H9 (cell line): ENCODE results near the gene TTBK1. TPM values are rescaled to one million over a fixed set of nuclear protein-coding genes. Genes with fewer than 3 reads are reported as not detected.
A peak's percentile ranks its signal among the peaks of the same experiment; 100 is the strongest.

ENCODE experiments used
- DNase-seq: peaks from one replicate; pipeline ENCODE4 v3.0.0-alpha.2; 2017
- H2AFZ ChIP-seq: one replicate; pipeline ENCODE4 v1.6.1; 2013; ENCODE audit warnings: mild to moderate bottlenecking, low read length, control low read depth, moderate library complexity
- H2AK5ac ChIP-seq: 2 replicates; pipeline ENCODE4 v1.6.1; 2013; ENCODE audit warnings: low read length, control low read depth, mixed read lengths; ENCODE audit not compliant: insufficient read length
- H2BK120ac ChIP-seq: one replicate; pipeline ENCODE4 v1.6.1; 2013; ENCODE audit warnings: low read depth, mild to moderate bottlenecking, low read length, control low read depth, inconsistent platforms; ENCODE audit not compliant: poor library complexity, severe bottlenecking
- H2BK12ac ChIP-seq: 2 replicates; pipeline ENCODE4 v1.6.1; 2013; ENCODE audit warnings: low read length, control low read depth, mixed read lengths, low read depth; ENCODE audit not compliant: insufficient read length
- H2BK15ac ChIP-seq: 2 replicates; pipeline ENCODE4 v1.6.1; 2013; ENCODE audit warnings: low read depth, low read length, control low read depth
- H2BK20ac ChIP-seq: one replicate; pipeline ENCODE4 v1.6.1; 2013; ENCODE audit warnings: low read depth, mild to moderate bottlenecking, low read length, control low read depth, inconsistent platforms; ENCODE audit not compliant: poor library complexity, severe bottlenecking
- H2BK5ac ChIP-seq: 2 replicates; pipeline ENCODE4 v1.6.1; 2013; ENCODE audit warnings: low read length, control low read depth, mixed read lengths; ENCODE audit not compliant: insufficient read length
- H3K14ac ChIP-seq: 2 replicates; pipeline ENCODE4 v1.6.1; 2013; ENCODE audit warnings: low read length, control low read depth; ENCODE audit not compliant: insufficient read depth
- H3K18ac ChIP-seq: 2 replicates; pipeline ENCODE4 v1.6.1; 2013; ENCODE audit warnings: low read depth, mild to moderate bottlenecking, mixed read lengths, low read length, control low read depth; ENCODE audit not compliant: insufficient read length
- H3K23ac ChIP-seq: 2 replicates; pipeline ENCODE4 v1.6.1; 2013; ENCODE audit warnings: low read length, control low read depth, mixed read lengths, low read depth; ENCODE audit not compliant: insufficient read length
- H3K23me2 ChIP-seq: 2 replicates; pipeline ENCODE4 v1.6.1; 2013; ENCODE audit warnings: low read depth, mild to moderate bottlenecking, mixed read lengths, low read length, control low read depth; ENCODE audit not compliant: insufficient read length, poor library complexity, severe bottlenecking
- H3K27ac ChIP-seq: 2 replicates; pipeline ENCODE4 v1.5.1; 2013; ENCODE audit warnings: low read length, control low read depth, mixed read lengths, low read depth; ENCODE audit not compliant: insufficient read length
- H3K27me3 ChIP-seq: 2 replicates; pipeline ENCODE4 v1.6.1; 2013; ENCODE audit warnings: low read length, control low read depth, inconsistent platforms; ENCODE audit not compliant: insufficient read depth
- H3K4ac ChIP-seq: 2 replicates; pipeline ENCODE4 v1.6.1; 2013; ENCODE audit warnings: low read depth, mild to moderate bottlenecking, control low read depth, inconsistent platforms, low read length, moderate library complexity
- H3K4me1 ChIP-seq: 2 replicates; pipeline ENCODE4 v1.6.1; 2013; ENCODE audit warnings: low read length, control low read depth, inconsistent platforms; ENCODE audit not compliant: insufficient read depth
- H3K4me2 ChIP-seq: 2 replicates; pipeline ENCODE4 v1.6.1; 2013; ENCODE audit warnings: low read length, control low read depth, mixed read lengths; ENCODE audit not compliant: insufficient read length, insufficient read depth
- H3K56ac ChIP-seq: 2 replicates; pipeline ENCODE4 v1.6.1; 2013; ENCODE audit warnings: low read depth, mild to moderate bottlenecking, mixed read lengths, low read length, control low read depth; ENCODE audit not compliant: insufficient read length
- H3K79me1 ChIP-seq: 2 replicates; pipeline ENCODE4 v1.6.1; 2013; ENCODE audit warnings: low read depth, mild to moderate bottlenecking, moderate library complexity, low read length, control low read depth, inconsistent platforms; ENCODE audit not compliant: insufficient read depth, poor library complexity, severe bottlenecking
- H3K79me2 ChIP-seq: 2 replicates; pipeline ENCODE4 v1.6.1; 2013; ENCODE audit warnings: low read length, control low read depth, inconsistent platforms; ENCODE audit not compliant: insufficient read depth
- H3K9ac ChIP-seq: 2 replicates; pipeline ENCODE4 v1.6.1; 2013; ENCODE audit warnings: low read length, control low read depth, mixed read lengths; ENCODE audit not compliant: insufficient read length; ENCODE audit errors: extremely low read depth
- H3K9me3 ChIP-seq: one replicate; pipeline ENCODE4 v1.6.1; 2013; ENCODE audit warnings: low read depth, low read length, inconsistent platforms; ENCODE audit not compliant: control insufficient read depth
- H3T11ph ChIP-seq: one replicate; pipeline ENCODE4 v1.6.1; 2013; ENCODE audit warnings: mild to moderate bottlenecking, low read length, control low read depth, inconsistent platforms
- H4K20me1 ChIP-seq: one replicate; pipeline ENCODE4 v1.6.1; 2013; ENCODE audit not compliant: control insufficient read depth, insufficient read length, insufficient read depth
- H4K5ac ChIP-seq: 2 replicates; pipeline ENCODE4 v1.6.1; 2013; ENCODE audit warnings: low read depth, mild to moderate bottlenecking, mixed read lengths, low read length, control low read depth; ENCODE audit not compliant: insufficient read length
- H4K8ac ChIP-seq: replicated peaks from 2 replicates; pipeline ENCODE4 v1.6.1; 2013; ENCODE audit warnings: low read length, control low read depth, mixed read lengths, low read depth; ENCODE audit not compliant: insufficient read length
- H4K91ac ChIP-seq: 2 replicates; pipeline ENCODE4 v1.6.1; 2013; ENCODE audit warnings: low read depth, mild to moderate bottlenecking, moderate library complexity, mixed read lengths, low read length, control low read depth; ENCODE audit not compliant: insufficient read length
- H3K27ac Mint-ChIP-seq, 3 experiments: 2 replicates in 2 of 3; 3 replicates in 1 of 3; pipeline ENCODE4 v1.8.0; 2020 to 2021; ENCODE audit warnings: mixed read lengths in 3 of 3, mild to moderate bottlenecking in 1 of 3, moderate library complexity in 1 of 3
- H3K27me3 Mint-ChIP-seq: 2 replicates; pipeline ENCODE4 v1.8.0; 2021; ENCODE audit warnings: low read depth, mild to moderate bottlenecking, moderate library complexity, mixed read lengths
- H3K36me3 Mint-ChIP-seq, 3 experiments: 2 replicates in 2 of 3; 3 replicates in 1 of 3; pipeline ENCODE4 v1.8.0; 2020 to 2021; ENCODE audit warnings: low read depth in 3 of 3, mixed read lengths in 3 of 3; ENCODE audit not compliant: insufficient read depth in 1 of 3
- H3K4me1 Mint-ChIP-seq, 2 experiments: 2 replicates each; pipeline ENCODE4 v1.8.0; 2020; ENCODE audit warnings: mixed read lengths in 2 of 2
- H3K4me3 Mint-ChIP-seq, 2 experiments: 2 replicates in 1 of 2; 3 replicates in 1 of 2; pipeline ENCODE4 v1.8.0; 2020 to 2021; ENCODE audit warnings: mild to moderate bottlenecking in 2 of 2, mixed read lengths in 2 of 2, moderate library complexity in 1 of 2
- H3K9me3 Mint-ChIP-seq, 2 experiments: 2 replicates in 1 of 2; 3 replicates in 1 of 2; pipeline ENCODE4 v1.8.0; 2020; ENCODE audit warnings: mild to moderate bottlenecking in 2 of 2, mixed read lengths in 2 of 2, moderate library complexity in 1 of 2
- WGBS: extraction: QIAGEN DNeasy Blood & Tissue Kit; methylation state at CpG from one replicate; pipeline ENCODE4 v1.1.7; 2013; ENCODE audit warnings: missing lambda C conversion rate, low lambda C conversion rate, mixed read lengths; ENCODE audit not compliant: insufficient read length; ENCODE audit errors: extremely low coverage; 5-methylcytosine and 5-hydroxymethylcytosine counted together
- total RNA-seq: library from RNA; stranded (reverse); gene quantifications from 2 replicates; pipeline ENCODE4 v1.2.1, GENCODE V29; 2021
- TF ChIP-seq, protein P1 (sequence below): fragments of 200-600 bp; sonication (generic); conservative IDR thresholded peaks from 3 replicates; pipeline ENCODE4 v1.8.0; 2021; ENCODE audit warnings: antibody characterized with exemption, mild to moderate bottlenecking

TTBK1 gene
- total RNA-seq, 1 experiment from 2014 or later = 1.6 TPM

DNA sequence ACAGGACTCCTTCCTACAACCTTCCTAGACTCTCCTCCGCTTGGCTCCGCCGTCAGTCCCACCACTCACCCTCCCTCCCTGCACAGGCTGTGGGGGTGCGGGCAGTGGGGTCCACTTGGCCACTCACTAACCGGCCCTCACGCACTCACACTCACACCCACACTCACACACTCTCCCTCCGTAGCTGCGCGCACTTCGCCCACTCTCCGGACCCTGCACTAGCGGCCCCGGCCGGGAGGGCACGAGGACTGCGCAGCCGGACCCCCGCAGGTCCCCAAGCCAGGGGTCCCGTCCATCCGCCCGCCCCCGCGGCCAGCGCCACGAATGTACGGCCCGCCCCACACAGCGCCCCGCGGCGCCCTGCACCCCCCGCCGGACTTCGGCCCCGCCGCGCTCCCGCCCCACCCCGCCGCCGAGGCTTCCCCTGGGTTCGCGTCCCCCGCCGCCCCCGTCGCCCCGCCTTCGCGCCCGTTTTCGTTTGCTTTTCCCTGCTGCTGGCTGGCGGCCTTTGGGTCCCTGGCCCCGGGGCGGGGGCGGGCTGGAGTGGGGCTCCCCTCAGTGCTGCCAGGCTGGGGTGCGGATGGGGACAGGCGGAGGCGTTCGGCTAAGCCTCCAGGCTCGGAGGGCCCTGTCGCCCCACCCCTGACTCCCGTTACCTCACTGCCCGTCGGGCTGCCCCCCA, 31.8 kb downstream of the TTBK1 start:
- H3K27me3 Mint-ChIP-seq = peaks cover 71% of the 10 kb centered on the region
- no peaks in the 10 kb centered on the region; a peak in 1 of 7 replicates for H3K36me3 Mint-ChIP-seq
- no peaks in the 10 kb centered on the region for H4K20me1 ChIP-seq
- no peak overlapping the region for H2BK120ac ChIP-seq
- no peak overlapping the region for H2BK12ac ChIP-seq
- peak overlapping the region; percentile 46 for H3K4me2 ChIP-seq
- H3K4me1 Mint-ChIP-seq = peaks cover 38 to 52% of the 10 kb centered on the region in 2 experiments
- H3K14ac ChIP-seq = no peak overlapping the region
- no peak overlapping the region for H3K56ac ChIP-seq
- no peak overlapping the region for H2AFZ ChIP-seq
- H2BK20ac ChIP-seq = no peak overlapping the region
- H3K9me3 ChIP-seq = no peaks in the 10 kb centered on the region
- peaks cover 11% of the 10 kb centered on the region; the same call in 1 of the 2 replicates for H3K27me3 ChIP-seq
- H2BK5ac ChIP-seq = no peak overlapping the region
- no peak overlapping the region for H4K5ac ChIP-seq
- H4K91ac ChIP-seq = no peak overlapping the region
- peak overlapping the region; percentile 70 to 90 for H3K4me3 Mint-ChIP-seq
- DNase-seq = no peak
- H3K23me2 ChIP-seq = peaks cover 12% of the 10 kb centered on the region
- H3K23ac ChIP-seq = no peak overlapping the region
- no peak overlapping the region for H3K27ac ChIP-seq
- no peak overlapping the region for H2AK5ac ChIP-seq
- no peak overlapping the region for H3T11ph ChIP-seq
- no peak overlapping the region for H3K27ac Mint-ChIP-seq
- WGBS = no CpG with 5 or more reads among the region's 65 CpGs
- TF ChIP-seq, protein P1, sequence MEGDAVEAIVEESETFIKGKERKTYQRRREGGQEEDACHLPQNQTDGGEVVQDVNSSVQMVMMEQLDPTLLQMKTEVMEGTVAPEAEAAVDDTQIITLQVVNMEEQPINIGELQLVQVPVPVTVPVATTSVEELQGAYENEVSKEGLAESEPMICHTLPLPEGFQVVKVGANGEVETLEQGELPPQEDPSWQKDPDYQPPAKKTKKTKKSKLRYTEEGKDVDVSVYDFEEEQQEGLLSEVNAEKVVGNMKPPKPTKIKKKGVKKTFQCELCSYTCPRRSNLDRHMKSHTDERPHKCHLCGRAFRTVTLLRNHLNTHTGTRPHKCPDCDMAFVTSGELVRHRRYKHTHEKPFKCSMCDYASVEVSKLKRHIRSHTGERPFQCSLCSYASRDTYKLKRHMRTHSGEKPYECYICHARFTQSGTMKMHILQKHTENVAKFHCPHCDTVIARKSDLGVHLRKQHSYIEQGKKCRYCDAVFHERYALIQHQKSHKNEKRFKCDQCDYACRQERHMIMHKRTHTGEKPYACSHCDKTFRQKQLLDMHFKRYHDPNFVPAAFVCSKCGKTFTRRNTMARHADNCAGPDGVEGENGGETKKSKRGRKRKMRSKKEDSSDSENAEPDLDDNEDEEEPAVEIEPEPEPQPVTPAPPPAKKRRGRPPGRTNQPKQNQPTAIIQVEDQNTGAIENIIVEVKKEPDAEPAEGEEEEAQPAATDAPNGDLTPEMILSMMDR = no peak
- no peak overlapping the region for H2BK15ac ChIP-seq
- no peak overlapping the region for H4K8ac ChIP-seq
- no peak overlapping the region for H3K4ac ChIP-seq
- no peaks in the 10 kb centered on the region for H3K79me2 ChIP-seq
- no peaks in the 10 kb centered on the region for H3K79me1 ChIP-seq
- H3K18ac ChIP-seq = no peak overlapping the region
- peaks cover 2% of the 10 kb centered on the region; the same call in 1 of the 2 replicates for H3K4me1 ChIP-seq
- H3K9ac ChIP-seq = no peak overlapping the region
- H3K9me3 Mint-ChIP-seq = no peaks in the 10 kb centered on the region
